PFSK-1 (cell line): ENCODE data around the gene WDFY3.

Source experiments
- FOXP2 ChIP-seq: optimal IDR thresholded peaks from 2 replicates; pipeline ENCODE3; 2011; ENCODE audit warnings: borderline replicate concordance, control low read depth, inconsistent platforms; ENCODE audit not compliant: insufficient read depth; ENCODE audit errors: extremely low read length, extremely low read depth
- POLR2AphosphoS5 ChIP-seq: IDR thresholded peaks from 2 replicates; pipeline ENCODE4 v1.6.1; 2012; ENCODE audit warnings: low read depth, mild to moderate bottlenecking, control low read depth, low read length, moderate library complexity
- SIN3A ChIP-seq: IDR thresholded peaks from 2 replicates; pipeline ENCODE4 v1.6.1; 2012; ENCODE audit warnings: mild to moderate bottlenecking, low read length, moderate library complexity, borderline replicate concordance; ENCODE audit not compliant: insufficient read depth
- TAF1 ChIP-seq: IDR thresholded peaks from 2 replicates; pipeline ENCODE4 v1.6.1; 2012; ENCODE audit warnings: low read length, control low read depth, borderline replicate concordance; ENCODE audit not compliant: insufficient read depth
- TF ChIP-seq, protein P1 (sequence below), 2 experiments: IDR thresholded peaks; 2 replicates each; pipeline versions ENCODE4 v1.6.1 to v1.8.0; 2011 to 2012; ENCODE audit warnings: low read depth in 2 of 2, low read length in 2 of 2, control low read depth in 1 of 2, inconsistent platforms in 1 of 2, mild to moderate bottlenecking in 1 of 2, moderate library complexity in 1 of 2; ENCODE audit not compliant: insufficient read depth in 1 of 2

Gene WDFY3

GRCh38 chr4:84666439-84666838, 300.1 kb downstream of the WDFY3 start:
- TF ChIP-seq TAF1, result no peak
- TF ChIP-seq SIN3A, result no peak
- no peak for TF ChIP-seq FOXP2
- TF ChIP-seq, protein P1, sequence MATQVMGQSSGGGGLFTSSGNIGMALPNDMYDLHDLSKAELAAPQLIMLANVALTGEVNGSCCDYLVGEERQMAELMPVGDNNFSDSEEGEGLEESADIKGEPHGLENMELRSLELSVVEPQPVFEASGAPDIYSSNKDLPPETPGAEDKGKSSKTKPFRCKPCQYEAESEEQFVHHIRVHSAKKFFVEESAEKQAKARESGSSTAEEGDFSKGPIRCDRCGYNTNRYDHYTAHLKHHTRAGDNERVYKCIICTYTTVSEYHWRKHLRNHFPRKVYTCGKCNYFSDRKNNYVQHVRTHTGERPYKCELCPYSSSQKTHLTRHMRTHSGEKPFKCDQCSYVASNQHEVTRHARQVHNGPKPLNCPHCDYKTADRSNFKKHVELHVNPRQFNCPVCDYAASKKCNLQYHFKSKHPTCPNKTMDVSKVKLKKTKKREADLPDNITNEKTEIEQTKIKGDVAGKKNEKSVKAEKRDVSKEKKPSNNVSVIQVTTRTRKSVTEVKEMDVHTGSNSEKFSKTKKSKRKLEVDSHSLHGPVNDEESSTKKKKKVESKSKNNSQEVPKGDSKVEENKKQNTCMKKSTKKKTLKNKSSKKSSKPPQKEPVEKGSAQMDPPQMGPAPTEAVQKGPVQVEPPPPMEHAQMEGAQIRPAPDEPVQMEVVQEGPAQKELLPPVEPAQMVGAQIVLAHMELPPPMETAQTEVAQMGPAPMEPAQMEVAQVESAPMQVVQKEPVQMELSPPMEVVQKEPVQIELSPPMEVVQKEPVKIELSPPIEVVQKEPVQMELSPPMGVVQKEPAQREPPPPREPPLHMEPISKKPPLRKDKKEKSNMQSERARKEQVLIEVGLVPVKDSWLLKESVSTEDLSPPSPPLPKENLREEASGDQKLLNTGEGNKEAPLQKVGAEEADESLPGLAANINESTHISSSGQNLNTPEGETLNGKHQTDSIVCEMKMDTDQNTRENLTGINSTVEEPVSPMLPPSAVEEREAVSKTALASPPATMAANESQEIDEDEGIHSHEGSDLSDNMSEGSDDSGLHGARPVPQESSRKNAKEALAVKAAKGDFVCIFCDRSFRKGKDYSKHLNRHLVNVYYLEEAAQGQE (IDR thresholded peaks at IDR 0.05; ENCODE audit: insufficient read depth in 1 of 2, low read depth in 2 of 2, low read length in 2 of 2), result no peak
- no peak for TF ChIP-seq POLR2AphosphoS5

- TF ChIP-seq FOXP2 (no peak), POLR2AphosphoS5 (no peak), SIN3A (no peak), TAF1 (no peak)
- TF ChIP-seq, protein P1 (IDR thresholded peaks at IDR 0.05; ENCODE audit: insufficient read depth in 1 of 2, low read depth in 2 of 2, low read length in 2 of 2), result no peak
Observed at GRCh38 chr4:84661191-84661939, 305.1 kb downstream of the WDFY3 start.

GRCh38 chr4:84660606-84661005, 305.9 kb downstream of the WDFY3 start:
- TF ChIP-seq POLR2AphosphoS5 (no peak), TAF1 (no peak), SIN3A (no peak), FOXP2 (no peak)
- TF ChIP-seq, protein P1 (IDR thresholded peaks at IDR 0.05; ENCODE audit: insufficient read depth in 1 of 2, low read depth in 2 of 2, low read length in 2 of 2), result no peak

- no peak for TF ChIP-seq FOXP2
Observed at GRCh38 chr4:84652478-84652877, 314.0 kb downstream of the WDFY3 start.

- TF ChIP-seq SIN3A (no peak), FOXP2 (no peak), TAF1 (no peak), POLR2AphosphoS5 (no peak)
- TF ChIP-seq, protein P1 (IDR thresholded peaks at IDR 0.05; ENCODE audit: insufficient read depth in 1 of 2, low read depth in 2 of 2, low read length in 2 of 2), result no peak
Observed at GRCh38 chr4:84651499-84651898, 315.0 kb downstream of the WDFY3 start.
